ENCODE data around the gene CCDC170.

The CCDC170 gene

GRCh38 chr6:151546941-151547659, 53.3 kb downstream of the CCDC170 start:
- no peak for FAIRE-seq

GRCh38 chr6:151548201-151548600, 54.4 kb downstream of the CCDC170 start:
- FAIRE-seq, result no peak

GRCh38 chr6:151549790-151550189, 56.0 kb downstream of the CCDC170 start:
- FAIRE-seq, result no peak

GRCh38 chr6:151550618-151551017, 56.8 kb downstream of the CCDC170 start:
- no peak for FAIRE-seq

- FAIRE-seq, result no peak
Observed at GRCh38 chr6:151551223-151551857, 57.5 kb downstream of the CCDC170 start.

GRCh38 chr6:151553416-151554165, 59.8 kb downstream of the CCDC170 start:
- FAIRE-seq, result no peak

GRCh38 chr6:151561238-151561637, 67.4 kb downstream of the CCDC170 start:
- no peak for FAIRE-seq

GRCh38 chr6:151564654-151565053, 70.8 kb downstream of the CCDC170 start:
- FAIRE-seq, result no peak

GRCh38 chr6:151565940-151566339, 72.1 kb downstream of the CCDC170 start:
- no peak for FAIRE-seq

GRCh38 chr6:151566557-151566956, 72.7 kb downstream of the CCDC170 start:
- no peak for FAIRE-seq

- FAIRE-seq, result no peak
Observed at GRCh38 chr6:151576633-151577032, 82.8 kb downstream of the CCDC170 start.

- FAIRE-seq, result no peak
Observed at GRCh38 chr6:151577257-151577656, 83.4 kb downstream of the CCDC170 start.

GRCh38 chr6:151585741-151586140, 91.9 kb downstream of the CCDC170 start:
- no peak for FAIRE-seq

- FAIRE-seq, result no peak
Observed at GRCh38 chr6:151589667-151590066, 95.8 kb downstream of the CCDC170 start.

GRCh38 chr6:151590742-151591141, 96.9 kb downstream of the CCDC170 start:
- no peak for FAIRE-seq

- FAIRE-seq, result no peak
Observed at GRCh38 chr6:151592449-151593159, 98.8 kb downstream of the CCDC170 start.

- no peak for FAIRE-seq
Observed at GRCh38 chr6:151609146-151609902, 115.5 kb downstream of the CCDC170 start.

GRCh38 chr6:151610326-151610725, 116.5 kb downstream of the CCDC170 start:
- no peak for FAIRE-seq

- no peak for FAIRE-seq
Observed at GRCh38 chr6:151614630-151615029, 120.8 kb downstream of the CCDC170 start.

- FAIRE-seq, result no peak
Observed at GRCh38 chr6:151616091-151616513, 122.3 kb downstream of the CCDC170 start.

GRCh38 chr6:151616600-151616999, 122.8 kb downstream of the CCDC170 start:
- FAIRE-seq, result no peak

GRCh38 chr6:151617539-151617938, 123.7 kb downstream of the CCDC170 start:
- no peak for FAIRE-seq

All from G401.6 (cell line).